Measurements from ENCODE around the gene SUSD4.

The SUSD4 gene

GRCh38 chr1:223225481-223225880 is 138.5 kb downstream of the SUSD4 start:
- Mint-ChIP-seq H3K27ac (no peak overlapping the region), H3K9me3 (no peaks in the 10 kb centered on the region), H3K4me1 (peaks cover 22% of the 10 kb centered on the region), H3K27me3 (peaks cover 4% of the 10 kb centered on the region), H3K36me3 (no peaks in the 10 kb centered on the region), H3K4me3 (no peak overlapping the region)
- CTCF ChIA-PET: no interaction called here
- no peak for DNase-seq

- Mint-ChIP-seq H3K4me3 (no peak overlapping the region), H3K27ac (no peak overlapping the region), H3K27me3 (peaks cover 4% of the 10 kb centered on the region), H3K36me3 (no peaks in the 10 kb centered on the region), H3K4me1 (peaks cover 18% of the 10 kb centered on the region), H3K9me3 (no peaks in the 10 kb centered on the region)
- CTCF ChIA-PET: no interaction called here
- no peak for DNase-seq
Observed at GRCh38 chr1:223225061-223225460, 138.9 kb downstream of the SUSD4 start.

- Mint-ChIP-seq H3K27me3 (peaks cover 4% of the 10 kb centered on the region), H3K4me1 (peaks cover 12% of the 10 kb centered on the region), H3K4me3 (no peak overlapping the region), H3K9me3 (peaks cover 6% of the 10 kb centered on the region), H3K36me3 (no peaks in the 10 kb centered on the region), H3K27ac (no peak overlapping the region)
- no peak for DNase-seq
- CTCF ChIA-PET: interaction anchor here (1.3 kb wide), 1 partner anchor 91 kb away, joined by 4 read pairs; no protein-coding TSS in a partner anchor
Observed at GRCh38 chr1:223224465-223224864, 139.5 kb downstream of the SUSD4 start.

- H3K9me3 Mint-ChIP-seq: peaks cover 14% of the 10 kb centered on the region
- H3K27me3 Mint-ChIP-seq: peaks cover 4% of the 10 kb centered on the region
- H3K36me3 Mint-ChIP-seq: no peaks in the 10 kb centered on the region
- no peak overlapping the region for H3K27ac Mint-ChIP-seq
- CTCF ChIA-PET: interaction anchor here (1.3 kb wide), 1 partner anchor 90 kb away, joined by 4 read pairs; no protein-coding TSS in a partner anchor
- H3K4me1 Mint-ChIP-seq: peaks cover 2% of the 10 kb centered on the region
- no peak overlapping the region for H3K4me3 Mint-ChIP-seq
- no peak for DNase-seq
Observed at GRCh38 chr1:223223091-223223995, 140.6 kb downstream of the SUSD4 start.

GRCh38 chr1:223222377-223222776 is 141.6 kb downstream of the SUSD4 start:
- Mint-ChIP-seq H3K27ac (no peak overlapping the region), H3K36me3 (no peaks in the 10 kb centered on the region), H3K27me3 (peaks cover 4% of the 10 kb centered on the region), H3K4me3 (no peak overlapping the region), H3K9me3 (peaks cover 19% of the 10 kb centered on the region), H3K4me1 (no peaks in the 10 kb centered on the region)
- no peak for DNase-seq
- CTCF ChIA-PET: no interaction called here

GRCh38 chr1:223221686-223222085 is 142.3 kb downstream of the SUSD4 start:
- CTCF ChIA-PET: no interaction called here
- no peaks in the 10 kb centered on the region for H3K27me3 Mint-ChIP-seq

GRCh38 chr1:223219846-223220610 is 143.9 kb downstream of the SUSD4 start:
- H3K4me3 Mint-ChIP-seq: no peak overlapping the region
- peaks cover 19% of the 10 kb centered on the region for H3K9me3 Mint-ChIP-seq
- no peaks in the 10 kb centered on the region for H3K27me3 Mint-ChIP-seq
- no peaks in the 10 kb centered on the region for H3K36me3 Mint-ChIP-seq
- H3K4me1 Mint-ChIP-seq: no peaks in the 10 kb centered on the region
- DNase-seq: no peak
- no peak overlapping the region for H3K27ac Mint-ChIP-seq
- CTCF ChIA-PET: no interaction called here

More at GRCh38 chr1:223221686-223222085, 142.3 kb downstream of the SUSD4 start:
- no peaks in the 10 kb centered on the region for H3K36me3 Mint-ChIP-seq
- no peak for DNase-seq
- H3K4me1 Mint-ChIP-seq: no peaks in the 10 kb centered on the region
- H3K9me3 Mint-ChIP-seq: peaks cover 19% of the 10 kb centered on the region
- H3K27ac Mint-ChIP-seq: no peak overlapping the region
- no peak overlapping the region for H3K4me3 Mint-ChIP-seq

GRCh38 chr1:223219318-223219635 is 144.7 kb downstream of the SUSD4 start:
- H3K27ac Mint-ChIP-seq: no peak overlapping the region
- no peak for DNase-seq
- no peaks in the 10 kb centered on the region for H3K27me3 Mint-ChIP-seq
- CTCF ChIA-PET: no interaction called here
- no peaks in the 10 kb centered on the region for H3K4me1 Mint-ChIP-seq
- peaks cover 19% of the 10 kb centered on the region for H3K9me3 Mint-ChIP-seq
- no peaks in the 10 kb centered on the region for H3K36me3 Mint-ChIP-seq
- no peak overlapping the region for H3K4me3 Mint-ChIP-seq

- no peaks in the 10 kb centered on the region for H3K27me3 Mint-ChIP-seq
- H3K36me3 Mint-ChIP-seq: no peaks in the 10 kb centered on the region
- CTCF ChIA-PET: no interaction called here
- no peak for DNase-seq
- H3K4me1 Mint-ChIP-seq: no peaks in the 10 kb centered on the region
- peaks cover 19% of the 10 kb centered on the region for H3K9me3 Mint-ChIP-seq
- no peak overlapping the region for H3K4me3 Mint-ChIP-seq
- H3K27ac Mint-ChIP-seq: no peak overlapping the region
Observed at GRCh38 chr1:223217781-223218180, 146.2 kb downstream of the SUSD4 start.

GRCh38 chr1:223216531-223217205 is 147.3 kb downstream of the SUSD4 start:
- no peak for DNase-seq
- CTCF ChIA-PET: no interaction called here
- Mint-ChIP-seq H3K4me1 (no peaks in the 10 kb centered on the region), H3K9me3 (peaks cover 19% of the 10 kb centered on the region), H3K4me3 (no peak overlapping the region), H3K36me3 (no peaks in the 10 kb centered on the region), H3K27ac (no peak overlapping the region), H3K27me3 (no peaks in the 10 kb centered on the region)

- Mint-ChIP-seq H3K4me3 (no peak overlapping the region), H3K9me3 (peaks cover 19% of the 10 kb centered on the region), H3K27ac (no peak overlapping the region), H3K4me1 (no peaks in the 10 kb centered on the region), H3K27me3 (peaks cover 4% of the 10 kb centered on the region), H3K36me3 (no peaks in the 10 kb centered on the region)
- CTCF ChIA-PET: no interaction called here
- DNase-seq: no peak
Observed at GRCh38 chr1:223216074-223216473, 147.9 kb downstream of the SUSD4 start.

GRCh38 chr1:223215026-223215425 is 148.9 kb downstream of the SUSD4 start:
- CTCF ChIA-PET: no interaction called here
- H3K27me3 Mint-ChIP-seq: peaks cover 4% of the 10 kb centered on the region

GRCh38 chr1:223214261-223214807 is 149.6 kb downstream of the SUSD4 start:
- CTCF ChIA-PET: no interaction called here
- no peak for DNase-seq

More at GRCh38 chr1:223215026-223215425, 148.9 kb downstream of the SUSD4 start:
- no peak overlapping the region for H3K27ac Mint-ChIP-seq
- H3K9me3 Mint-ChIP-seq: peaks cover 19% of the 10 kb centered on the region
- no peaks in the 10 kb centered on the region for H3K36me3 Mint-ChIP-seq
- H3K4me3 Mint-ChIP-seq: no peak overlapping the region
- H3K4me1 Mint-ChIP-seq: no peaks in the 10 kb centered on the region
- no peak for DNase-seq

GRCh38 chr1:223212441-223212840 is 151.5 kb downstream of the SUSD4 start:
- Mint-ChIP-seq H3K9me3 (no peaks in the 10 kb centered on the region), H3K27ac (no peak overlapping the region), H3K36me3 (no peaks in the 10 kb centered on the region), H3K4me3 (no peak overlapping the region), H3K27me3 (peaks cover 4% of the 10 kb centered on the region), H3K4me1 (no peaks in the 10 kb centered on the region)
- DNase-seq: no peak
- CTCF ChIA-PET: no interaction called here

More at GRCh38 chr1:223214261-223214807, 149.6 kb downstream of the SUSD4 start:
- Mint-ChIP-seq H3K36me3 (no peaks in the 10 kb centered on the region), H3K4me1 (no peaks in the 10 kb centered on the region), H3K9me3 (peaks cover 14% of the 10 kb centered on the region), H3K27me3 (peaks cover 4% of the 10 kb centered on the region), H3K4me3 (no peak overlapping the region), H3K27ac (no peak overlapping the region)
